Measurements from ENCODE around the gene NRXN3.
A peak's percentile ranks its signal among the peaks of the same experiment; 100 is the strongest.

NRXN3 gene

DNA sequence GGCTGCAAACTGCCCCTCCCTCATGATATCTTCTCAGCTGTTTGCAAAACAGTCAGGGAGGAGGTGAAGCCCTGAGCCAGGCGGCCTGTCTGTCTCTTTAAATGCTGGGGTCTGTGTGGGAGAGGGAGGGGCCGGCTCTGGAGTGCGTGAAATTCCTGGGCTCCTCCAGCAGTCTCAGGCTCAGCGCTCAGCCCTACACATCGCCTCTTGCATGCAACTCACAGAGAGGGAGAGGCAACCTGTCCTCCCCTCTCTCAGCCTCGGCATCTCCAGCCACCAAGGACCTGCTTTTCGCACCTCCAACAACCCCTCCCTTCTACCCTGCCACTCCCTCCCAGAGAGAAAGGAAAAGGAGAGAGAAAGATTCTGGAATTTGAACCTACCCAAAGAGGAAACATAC, at the start of gene NRXN3:
NRXN3 (plus strand) TSS at position 171 of the 400 bp plus-strand sequence. CDS start 72,721 bp downstream, outside the sequence.
- peak; percentile 82 for DNase-seq (ENCODE audit: low read depth, low spot score)

DNA sequence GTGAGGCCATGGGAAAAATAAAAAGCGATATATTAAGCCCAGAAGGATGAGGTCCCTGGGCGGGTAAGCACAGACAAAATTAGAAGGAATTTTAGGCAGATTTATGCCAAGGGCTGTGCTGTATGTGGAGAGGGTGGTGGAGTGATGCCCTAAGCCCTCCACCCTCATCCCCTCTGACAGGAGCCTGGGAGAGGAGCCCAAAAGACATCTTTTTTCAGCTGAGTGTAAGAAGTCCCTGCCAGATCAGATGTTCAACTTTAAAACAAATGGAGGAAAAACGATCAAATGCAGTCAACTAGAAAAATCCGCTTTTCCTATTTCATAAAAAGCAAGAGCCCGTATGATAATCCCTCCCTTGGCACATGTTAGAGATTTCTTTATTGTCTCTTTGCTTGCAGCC, 47.7 kb upstream of the NRXN3 start:
- DNase-seq (ENCODE audit: low read depth, low spot score), result no peak

DNA sequence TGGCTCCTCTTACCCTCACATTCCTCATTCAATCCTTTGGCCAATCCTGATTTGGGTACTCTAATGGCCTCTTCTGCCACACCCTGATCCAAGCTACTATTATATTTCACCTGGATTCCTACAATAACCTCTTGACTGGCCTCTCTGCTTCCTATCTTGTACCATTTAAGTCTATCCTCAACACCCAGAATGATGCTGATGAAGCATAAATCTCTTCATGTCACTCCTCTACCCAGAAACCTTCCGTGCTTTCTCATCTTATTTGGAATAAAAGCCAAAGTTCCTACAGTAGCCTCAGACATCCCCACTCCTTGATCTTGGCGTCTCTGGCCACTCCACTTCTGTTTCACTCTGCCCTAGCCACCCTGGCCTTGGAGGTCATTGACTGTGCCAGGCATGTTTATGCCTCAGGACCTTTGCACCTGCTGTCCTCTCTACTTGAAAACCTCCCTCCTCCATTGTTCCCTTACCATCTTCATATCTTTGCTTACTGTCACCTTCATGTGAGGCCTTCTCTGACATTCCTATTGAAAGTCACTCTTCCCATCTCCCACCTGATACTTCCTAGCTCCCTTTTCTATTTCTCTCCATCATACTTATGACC, 46.4 kb upstream of the NRXN3 start:
- DNase-seq (ENCODE audit: low read depth, low spot score), result no peak

DNA sequence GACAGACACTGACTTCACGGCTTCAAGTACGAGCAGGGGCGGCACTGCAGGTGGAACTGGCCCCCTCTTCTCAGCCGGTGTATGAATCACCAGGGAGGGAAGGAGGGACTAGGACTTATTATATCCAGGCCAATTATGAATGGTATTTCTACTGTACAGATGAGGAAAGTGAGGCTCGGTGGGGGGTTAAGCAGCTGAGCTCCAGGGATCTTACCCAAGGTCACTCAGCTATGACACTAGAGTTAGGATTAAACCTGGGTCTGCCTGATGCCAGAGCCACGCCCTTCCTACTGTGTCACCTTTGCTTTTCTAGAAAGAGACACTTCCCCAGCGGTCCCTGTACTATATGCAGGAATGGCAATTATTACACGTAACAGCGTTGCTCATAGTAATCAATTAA, 42.2 kb upstream of the NRXN3 start:
- DNase-seq (ENCODE audit: low read depth, low spot score), result no peak

DNA sequence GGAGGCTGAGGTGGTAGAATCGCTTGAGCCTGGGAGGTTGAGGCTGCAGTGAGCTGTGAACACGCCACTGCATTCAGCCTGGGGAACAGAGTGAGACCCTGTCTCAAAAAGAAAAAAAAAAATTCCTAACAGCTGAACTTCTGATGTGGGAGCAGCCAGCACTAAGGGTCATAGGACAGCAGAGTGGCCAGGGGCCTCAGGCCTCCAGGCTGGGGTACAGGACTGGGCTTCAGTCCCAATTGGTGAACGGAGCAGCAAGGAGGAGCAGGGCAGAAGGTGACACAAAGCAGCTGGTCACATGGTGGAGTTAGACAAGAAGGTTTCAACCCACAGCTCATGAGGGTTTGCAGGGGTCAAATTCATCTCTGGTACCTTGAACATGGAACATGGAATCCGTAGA, 40.8 kb upstream of the NRXN3 start:
- no peak for DNase-seq (ENCODE audit: low read depth, low spot score)

DNA sequence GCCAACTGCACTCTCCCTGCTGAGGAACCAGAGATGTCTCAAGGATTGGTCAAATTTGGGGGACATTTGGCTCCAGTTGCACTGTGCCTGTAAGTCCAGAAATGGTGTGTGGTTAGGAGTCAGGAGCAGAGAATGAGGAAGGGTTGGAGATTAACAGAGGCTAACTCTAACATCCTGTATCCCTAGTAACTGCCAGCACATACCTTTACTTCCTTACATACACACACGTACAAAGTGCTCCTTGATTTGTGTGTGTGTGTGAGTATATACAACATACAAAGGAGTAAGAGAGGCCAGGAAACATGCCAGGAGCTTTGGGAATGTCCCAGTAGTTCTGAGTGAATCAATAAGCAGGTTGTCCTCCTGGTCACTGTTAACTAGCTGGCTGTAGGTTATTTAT, 39.8 kb upstream of the NRXN3 start:
- DNase-seq (ENCODE audit: low read depth, low spot score), result no peak

DNA sequence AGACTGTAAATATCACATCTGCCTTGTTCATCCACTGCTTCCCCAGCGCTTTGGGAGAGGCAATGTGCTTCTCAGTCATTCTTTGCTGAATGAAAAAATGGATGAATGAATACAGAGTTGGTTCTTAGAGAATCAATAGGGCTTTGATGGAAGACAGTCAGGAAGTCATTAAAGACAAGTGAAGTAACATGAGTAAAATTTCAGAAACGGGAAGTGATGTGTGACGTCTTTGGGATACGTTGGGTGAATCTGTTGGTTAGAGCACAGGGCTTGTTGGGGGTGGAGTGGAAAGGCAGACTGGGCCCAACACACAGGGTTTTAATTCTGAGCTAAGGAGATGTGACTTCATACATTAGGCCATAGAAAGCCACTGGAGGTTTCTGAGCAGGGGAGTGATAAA, 39.0 kb upstream of the NRXN3 start:
- DNase-seq (ENCODE audit: low read depth, low spot score), result no peak

DNA sequence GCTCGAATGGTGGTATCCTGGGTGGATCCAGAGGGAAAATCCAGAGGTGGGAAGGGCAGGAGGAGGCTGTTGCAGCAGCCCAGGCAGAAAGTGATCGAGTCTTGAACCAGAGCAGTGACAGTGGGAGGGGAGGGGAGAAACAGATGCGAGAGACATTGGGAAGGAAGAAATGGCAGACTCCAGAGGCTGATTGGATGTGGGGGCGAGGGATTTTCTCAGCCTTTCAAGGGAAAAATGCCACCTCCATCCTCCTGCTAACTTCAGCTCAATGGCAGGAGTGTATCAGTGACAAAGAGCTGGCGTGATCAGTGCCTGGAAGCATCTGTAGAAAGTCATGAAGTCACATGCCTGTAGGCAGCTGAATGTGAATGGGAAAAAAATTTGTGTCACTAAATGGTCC, 38.6 kb upstream of the NRXN3 start:
- DNase-seq (ENCODE audit: low read depth, low spot score), result no peak

DNA sequence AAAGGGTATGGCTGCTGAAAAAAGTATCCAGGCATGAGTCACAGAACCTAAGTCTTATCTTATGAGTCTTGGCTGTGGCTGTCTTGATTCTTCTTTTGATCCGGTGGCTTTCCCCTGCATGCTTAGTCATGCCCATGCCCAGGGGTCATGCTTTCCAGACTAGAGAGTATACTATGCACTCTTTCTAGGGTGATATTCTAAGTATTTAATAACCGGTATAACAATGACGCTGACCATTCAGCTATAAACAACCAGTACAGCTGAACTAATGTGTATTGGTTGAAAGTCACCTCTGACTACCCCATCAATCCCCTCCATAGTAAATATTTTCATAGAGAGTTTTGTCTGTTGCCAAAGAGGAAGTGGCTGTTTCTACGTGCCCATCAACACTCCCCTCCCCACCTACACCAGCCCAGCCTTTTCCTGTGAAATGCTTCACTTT, 34.7 kb upstream of the NRXN3 start:
- no peak for DNase-seq (ENCODE audit: low read depth, low spot score)

DNA sequence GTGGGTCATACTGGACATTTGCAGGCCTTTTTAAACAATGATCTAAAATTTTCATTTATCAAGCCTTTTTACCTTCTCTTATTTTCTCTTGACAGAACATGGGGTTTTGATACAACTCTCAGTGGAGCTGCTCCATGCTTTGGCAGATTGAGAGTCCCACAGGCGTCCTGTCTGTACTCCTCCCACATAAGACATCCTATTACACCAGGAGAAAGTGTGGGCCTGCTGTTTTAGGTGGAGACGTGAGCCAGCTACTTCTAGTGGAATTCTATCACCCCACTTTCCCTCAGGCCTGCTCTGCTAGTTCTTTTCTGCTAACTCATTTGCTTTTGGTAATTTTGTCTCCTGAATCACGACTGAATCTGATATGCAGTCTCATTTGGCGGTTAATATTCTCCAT, 33.5 kb upstream of the NRXN3 start:
- no peak for DNase-seq (ENCODE audit: low read depth, low spot score)

DNA sequence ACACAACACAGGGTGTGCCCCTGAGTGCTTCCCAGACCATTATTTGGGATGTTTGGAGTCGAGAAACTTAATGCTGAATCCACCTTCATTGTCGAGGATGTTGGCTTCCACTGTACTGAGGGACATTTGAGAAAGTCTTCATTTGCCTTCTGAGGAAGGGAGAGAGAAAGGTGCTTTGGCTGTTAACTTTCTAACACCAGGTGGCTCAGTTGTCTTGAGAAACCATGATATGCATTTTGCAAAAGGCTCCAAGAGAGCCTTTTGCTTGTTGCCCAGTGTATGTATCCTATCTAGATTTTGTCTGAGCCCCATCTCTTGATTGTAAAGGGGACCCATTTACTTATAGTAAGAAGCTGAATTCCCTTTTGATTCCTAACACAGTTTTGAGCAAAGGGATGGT, 28.6 kb upstream of the NRXN3 start:
- DNase-seq (ENCODE audit: low read depth, low spot score), result no peak

DNA sequence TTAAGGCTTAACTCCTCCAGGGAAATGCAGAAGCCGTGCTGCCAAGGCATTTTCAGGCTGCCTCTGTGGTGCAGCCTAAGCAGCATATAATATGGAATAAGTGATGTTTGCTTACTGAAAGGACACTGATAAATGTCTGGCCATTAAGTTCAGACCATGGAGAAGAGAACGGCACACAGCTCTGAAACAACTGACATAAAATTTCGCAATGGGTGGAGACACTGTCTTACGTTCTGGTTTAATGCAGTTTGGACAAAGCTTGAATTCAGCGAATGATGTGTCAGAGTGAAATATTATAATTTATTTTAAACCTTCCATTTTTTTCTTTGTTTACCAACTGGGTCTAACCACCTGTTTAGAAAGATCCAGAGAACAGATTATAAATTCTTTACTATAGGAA, 27.2 kb upstream of the NRXN3 start:
- no peak for DNase-seq (ENCODE audit: low read depth, low spot score)

DNA sequence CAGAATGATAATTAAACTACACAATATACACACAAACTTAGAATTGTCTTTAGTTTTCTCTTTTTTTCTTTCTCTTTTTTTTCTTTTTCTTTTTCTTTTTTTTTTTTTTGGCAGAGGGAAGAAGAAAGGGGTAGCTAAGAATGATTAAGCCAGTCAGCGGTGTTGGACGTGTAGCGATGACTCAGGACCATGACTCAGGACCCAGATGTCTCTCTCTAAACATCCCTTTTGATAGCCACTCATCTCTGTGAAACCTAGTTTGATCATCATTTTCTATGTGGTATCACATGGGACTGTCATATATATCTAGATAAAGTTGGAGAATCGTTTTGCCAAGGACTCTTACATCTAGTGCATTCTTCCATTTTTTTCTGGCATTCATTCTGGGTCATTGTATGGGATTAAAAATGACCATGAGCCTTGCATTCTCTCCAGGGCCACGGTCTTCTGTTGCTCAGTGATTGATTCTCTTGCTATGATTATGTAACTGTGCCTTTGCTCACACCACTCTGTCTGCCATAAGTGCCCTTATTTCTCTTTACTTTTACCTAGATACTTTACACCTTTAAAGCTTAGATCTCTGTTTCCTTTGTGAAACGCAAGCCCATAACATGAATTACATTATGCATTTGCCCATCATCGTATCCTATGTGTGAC, 26.6 kb upstream of the NRXN3 start:
- DNase-seq (ENCODE audit: low read depth, low spot score), result no peak

DNA sequence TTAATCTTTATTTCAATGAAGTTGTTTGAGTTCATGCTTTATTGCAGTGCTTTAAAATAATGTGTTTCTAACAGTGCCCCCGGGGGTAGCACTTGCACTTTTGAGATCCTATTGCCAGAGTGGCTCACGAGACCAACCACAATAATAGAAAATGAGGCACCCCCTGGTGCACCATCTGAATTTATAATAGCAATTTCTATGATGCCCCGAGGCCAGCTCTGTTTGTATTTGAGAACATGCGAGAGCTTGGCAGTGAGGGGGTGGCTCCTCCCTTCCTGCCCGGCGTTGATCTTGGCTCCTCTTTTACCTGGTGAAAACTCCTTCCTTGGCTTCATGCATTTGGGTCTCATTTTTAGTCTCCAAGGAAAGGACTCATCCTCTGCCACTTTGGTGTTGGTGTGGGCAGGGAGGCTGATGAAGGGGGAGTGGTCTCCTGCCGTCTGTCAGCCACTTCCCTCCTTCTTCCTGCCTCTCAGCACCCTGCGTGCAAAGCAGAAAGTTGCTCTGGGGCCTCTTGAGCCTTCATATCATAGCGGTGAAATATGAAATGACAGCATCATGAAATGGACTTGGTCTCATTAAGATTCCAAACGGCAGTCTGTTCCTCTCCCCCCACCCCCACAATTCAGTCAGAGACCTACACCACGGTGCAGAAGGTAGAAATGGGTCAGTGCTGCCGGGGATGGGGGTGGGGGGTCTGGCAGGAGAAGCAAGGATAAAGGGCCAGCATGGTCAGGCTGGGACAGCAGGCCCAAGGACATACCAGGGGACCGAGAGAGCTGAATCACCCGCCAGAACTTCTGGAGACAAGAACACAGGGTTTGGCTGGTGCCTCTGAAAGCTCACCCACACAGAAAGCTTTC, 17.7 kb upstream of the NRXN3 start:
- no peak for DNase-seq (ENCODE audit: low read depth, low spot score)

DNA sequence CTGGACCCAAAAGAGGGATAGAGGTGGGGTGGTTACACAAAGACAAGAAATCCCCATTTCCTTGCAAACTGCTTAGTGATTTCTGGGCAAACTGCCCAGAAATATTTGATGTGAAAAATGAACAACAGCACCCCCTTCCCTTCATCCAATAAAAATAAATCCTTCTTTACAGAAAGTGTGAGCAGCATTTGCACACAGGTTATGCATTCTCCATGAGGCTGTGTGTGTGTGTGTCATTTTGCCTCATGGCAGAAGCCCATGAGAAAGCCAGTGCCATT, 17.2 kb upstream of the NRXN3 start:
- DNase-seq (ENCODE audit: low read depth, low spot score), result no peak

DNA sequence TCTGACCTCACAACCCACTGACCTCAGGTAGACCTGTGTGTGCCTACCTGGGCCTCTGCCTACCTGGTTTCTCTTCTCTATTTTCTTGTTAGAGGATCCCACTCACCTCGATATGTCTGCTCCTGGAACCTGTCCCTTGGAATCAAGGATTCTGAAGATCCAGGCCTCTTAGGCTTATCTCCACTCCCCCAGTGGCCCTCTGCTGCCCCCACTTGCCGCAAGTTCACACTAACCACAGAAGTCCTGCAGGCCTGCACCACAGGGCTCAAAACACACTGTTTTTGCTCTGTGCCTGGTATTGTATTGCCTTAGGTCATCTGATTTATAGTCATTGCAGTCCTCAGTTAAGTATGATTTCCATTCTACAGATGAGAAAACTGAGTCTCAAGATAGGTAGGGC, 15.3 kb upstream of the NRXN3 start:
- DNase-seq (ENCODE audit: low read depth, low spot score), result peak; percentile 40

DNA sequence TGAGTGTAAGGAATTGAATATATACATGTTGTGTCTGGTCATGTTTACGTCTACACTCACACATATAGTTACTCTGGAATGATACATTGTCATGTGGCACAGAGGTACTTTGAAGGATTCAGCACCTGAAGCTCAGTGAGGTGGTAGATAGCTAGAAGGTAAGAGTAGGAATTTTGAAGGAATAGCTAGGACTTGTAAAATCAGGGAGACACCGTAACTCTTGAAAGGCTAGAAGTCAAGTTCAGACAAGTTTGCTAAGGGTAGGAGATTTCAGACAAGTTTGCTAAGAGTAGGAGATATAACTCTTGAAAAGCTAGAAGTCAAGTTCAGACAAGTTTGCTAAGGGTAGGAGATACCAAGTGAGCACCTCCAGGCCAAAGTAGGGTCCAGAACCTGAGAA, 14.0 kb upstream of the NRXN3 start:
- DNase-seq (ENCODE audit: low read depth, low spot score), result no peak

DNA sequence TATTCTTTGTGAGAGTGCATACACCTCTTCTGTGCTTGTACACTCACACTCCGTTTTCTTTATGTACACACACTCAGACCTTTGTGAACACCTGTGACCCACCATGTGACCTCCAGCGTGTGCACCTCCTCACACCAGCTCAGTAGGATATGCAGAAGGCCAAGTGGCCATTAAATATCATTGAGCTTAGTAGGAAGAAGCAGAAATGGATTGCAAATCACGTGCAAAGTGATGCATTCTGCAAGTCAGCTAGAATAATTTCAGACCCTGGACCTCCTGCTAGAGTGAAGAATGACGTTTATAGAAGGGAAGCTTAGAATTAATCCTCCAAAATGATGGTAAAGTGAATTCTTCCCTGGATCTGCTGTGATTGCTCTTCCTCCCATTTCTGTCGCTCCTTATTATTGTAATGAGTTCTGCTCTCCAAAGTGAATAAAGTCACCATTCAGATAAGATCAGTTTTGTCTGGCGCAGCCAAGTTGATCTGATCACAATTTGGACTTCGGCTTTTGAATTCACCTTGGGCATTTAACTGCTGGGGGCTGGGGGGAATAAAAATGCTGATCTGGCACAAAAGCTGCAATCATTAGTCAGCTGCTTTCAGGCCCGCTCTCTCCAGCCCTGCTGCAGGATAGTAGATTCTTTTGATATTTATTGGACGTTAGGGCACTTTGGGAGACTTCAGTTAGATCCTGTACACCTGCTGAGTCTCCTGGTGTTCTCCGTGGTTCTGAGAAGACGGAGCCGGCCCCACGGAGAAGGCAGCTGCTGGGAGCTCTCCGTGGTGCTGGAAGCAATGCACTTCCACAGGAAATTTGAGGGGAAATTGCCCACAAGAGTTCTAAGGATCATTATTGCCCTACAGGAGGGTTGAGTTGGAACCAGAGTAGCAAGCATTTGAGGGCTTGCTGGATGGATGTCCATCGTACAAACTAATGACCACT, 12.4 kb upstream of the NRXN3 start:
- peak; percentile 17 for DNase-seq (ENCODE audit: low read depth, low spot score)

DNA sequence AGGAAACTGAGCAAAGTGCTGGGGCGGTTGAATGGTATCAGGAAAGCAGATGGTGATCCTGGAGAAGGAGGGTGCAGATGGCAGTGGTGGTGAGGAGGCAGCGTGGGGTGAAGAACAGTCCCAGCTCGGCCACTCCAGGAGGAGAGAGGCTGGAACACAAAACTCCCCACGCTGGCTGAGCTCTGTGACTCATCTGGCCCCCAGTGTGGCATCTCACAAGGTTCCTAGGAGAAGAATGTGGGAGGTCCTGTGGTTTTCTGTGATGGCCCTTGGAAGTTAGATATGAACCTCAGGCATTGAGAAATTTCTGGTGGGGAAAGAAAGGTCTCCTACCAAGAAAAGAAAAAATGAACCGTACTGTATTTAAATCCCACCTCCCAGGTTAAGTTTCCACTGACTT, 8.0 kb upstream of the NRXN3 start:
- no peak for DNase-seq (ENCODE audit: low read depth, low spot score)

DNA sequence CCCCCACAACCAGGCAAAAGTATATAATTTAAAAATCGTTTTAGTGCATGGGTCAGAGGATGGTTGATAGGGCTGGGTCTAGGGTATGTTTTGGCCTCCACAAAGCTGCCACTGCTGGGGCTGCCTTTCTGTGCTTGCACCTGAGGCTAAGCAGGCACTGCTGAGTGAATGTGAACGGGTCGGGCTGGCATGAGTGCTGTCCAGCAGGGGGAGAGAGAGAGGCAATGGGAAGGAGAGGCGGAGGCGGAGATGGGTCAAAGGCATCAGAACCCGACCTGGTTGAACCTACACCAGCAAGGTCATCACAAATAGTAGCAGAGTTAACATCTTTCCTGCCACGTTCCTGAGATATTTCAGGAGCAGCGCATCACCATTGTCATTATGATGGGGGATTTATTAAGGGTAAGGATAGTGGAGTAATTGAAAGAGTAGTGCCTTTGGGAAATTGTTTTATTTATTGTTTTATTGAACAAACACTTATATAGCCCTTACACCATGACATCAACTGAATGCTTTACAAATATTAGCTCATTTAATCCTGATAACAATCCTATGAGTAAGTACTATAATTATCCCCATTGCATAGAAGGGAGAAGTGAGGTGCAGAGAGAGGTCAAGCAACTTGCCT, 5.8 kb upstream of the NRXN3 start:
- DNase-seq (ENCODE audit: low read depth, low spot score), result peak; percentile 73

DNA sequence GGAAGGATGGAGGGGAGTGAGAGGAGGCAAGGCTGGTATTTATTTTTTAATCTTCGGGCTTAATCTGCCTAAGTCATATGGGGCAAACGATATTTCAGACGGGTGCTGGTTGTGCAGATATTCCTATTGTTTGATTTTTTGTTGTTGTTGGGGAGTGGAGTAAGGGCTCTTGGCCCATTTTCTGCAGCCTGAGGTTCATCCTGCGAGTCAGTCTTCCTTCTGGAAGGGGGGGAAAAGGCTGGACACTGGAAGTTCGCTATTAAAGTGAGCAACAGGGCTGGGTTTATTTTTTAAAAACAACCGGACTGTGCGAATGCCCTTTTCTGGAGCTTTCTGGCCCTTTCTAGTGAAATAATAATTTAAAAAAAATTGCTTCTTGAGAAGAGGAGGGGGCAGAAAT, 2.3 kb downstream of the NRXN3 start:
- no peak for DNase-seq (ENCODE audit: low read depth, low spot score)

Measured in ELF-1 (cell line).